OCI-LY3 (cell line): ENCODE measurements around the gene PDE9A.

Experiments
- H2AFZ ChIP-seq: fragments of 200-600, 300-600 bp; shearing (Covaris generic); 2 replicates; pipeline ENCODE4 v1.6.0; 2014; ENCODE audit warnings: antibody characterized with exemption, low read depth, low read length
- H3K27ac ChIP-seq: fragments of 200-600, 300-600 bp; sonication (generic); 2 replicates; pipeline ENCODE4 v1.5.1; 2014; ENCODE audit warnings: mild to moderate bottlenecking, low read length, moderate library complexity, mixed read lengths
- H3K27me3 ChIP-seq: fragments of 200-600, 300-600 bp; sonication (generic); 2 replicates; pipeline ENCODE4 v1.6.1; 2014; ENCODE audit warnings: low read depth, low read length, mixed read lengths
- H3K36me3 ChIP-seq: fragments of 200-600, 300-600 bp; sonication (generic); replicated peaks from 2 replicates; pipeline ENCODE3; 2014; ENCODE audit warnings: low read depth, low read length, mixed read lengths
- H3K4me1 ChIP-seq: fragments of 300-600, 200-600 bp; sonication (generic); 2 replicates; pipeline ENCODE4 v1.6.1; 2014; ENCODE audit warnings: low read length, mixed read lengths
- H3K4me2 ChIP-seq: fragments of 200-600, 300-600 bp; sonication (generic); 2 replicates; pipeline ENCODE4 v1.6.1; 2014; ENCODE audit warnings: low read length, mixed read lengths
- H3K4me3 ChIP-seq: fragments of 300-600, 200-600 bp; sonication (generic); 2 replicates; pipeline ENCODE4 v1.5.1; 2014; ENCODE audit warnings: antibody characterized with exemption, mild to moderate bottlenecking, low read length, moderate library complexity
- H3K79me2 ChIP-seq: fragments of 300-600, 200-600 bp; shearing (Covaris generic); 2 replicates; pipeline ENCODE4 v1.6.1; 2014; ENCODE audit warnings: mild to moderate bottlenecking, low read length, mixed read lengths
- H3K9ac ChIP-seq: fragments of 300-600, 200-600 bp; shearing (Covaris generic); 2 replicates; pipeline ENCODE4 v1.6.0; 2014; ENCODE audit warnings: mild to moderate bottlenecking, low read length, moderate library complexity
- H3K9me3 ChIP-seq: fragments of 200-600, 300-600 bp; shearing (Covaris generic); 2 replicates; pipeline ENCODE4 v1.6.1; 2014; ENCODE audit warnings: low read length, mixed read lengths; ENCODE audit not compliant: insufficient read depth
- H4K20me1 ChIP-seq: fragments of 200-600, 300-600 bp; sonication (generic); 2 replicates; pipeline ENCODE4 v1.6.1; 2016; ENCODE audit warnings: low read length, mixed read lengths; ENCODE audit not compliant: insufficient read depth
- EZH2phosphoT487 ChIP-seq: fragments of 200-600 bp; shearing (Covaris generic); IDR thresholded peaks from 2 replicates; pipeline ENCODE4 v1.6.1; 2018; ENCODE audit warnings: antibody characterized with exemption, mixed run types, low read depth
- TF ChIP-seq, protein P1 (sequence below): fragments of 200-600, 300-600 bp; sonication (generic); IDR thresholded peaks from 2 replicates; pipeline ENCODE4 v1.5.1; 2014; ENCODE audit warnings: antibody characterized with exemption, low read length, low read depth

The PDE9A gene

DNA sequence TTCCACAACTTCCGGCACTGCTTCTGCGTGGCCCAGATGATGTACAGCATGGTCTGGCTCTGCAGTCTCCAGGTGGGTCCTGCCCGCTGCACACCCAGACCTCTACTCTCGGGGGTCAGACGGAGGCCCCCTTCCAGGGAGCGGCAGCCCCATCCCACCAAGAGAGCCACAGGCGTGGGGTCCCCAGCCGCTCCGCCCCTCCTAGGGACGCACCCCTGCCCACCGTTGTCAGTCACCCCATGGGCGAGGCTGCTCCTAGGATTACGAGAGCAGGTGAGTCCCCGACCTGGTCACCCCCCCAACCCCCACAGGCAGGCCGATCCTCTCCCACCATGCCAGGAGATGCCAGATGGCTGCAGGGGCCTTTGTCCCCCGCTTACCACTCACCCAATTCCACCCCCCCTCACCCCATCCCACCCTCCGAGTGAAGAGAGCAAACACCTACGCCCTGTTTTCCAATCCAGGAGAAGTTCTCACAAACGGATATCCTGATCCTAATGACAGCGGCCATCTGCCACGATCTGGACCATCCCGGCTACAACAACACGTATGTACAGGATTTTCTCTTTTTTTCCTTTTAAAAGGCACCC is 107.0 kb downstream of the PDE9A start:
- Histone ChIP-seq H4K20me1 (no peaks in the 10 kb centered on the region), H3K4me3 (no peak overlapping the region), H3K79me2 (no peaks in the 10 kb centered on the region), H3K27ac (no peak overlapping the region), H3K9me3 (no peaks in the 10 kb centered on the region), H2AFZ (no peak overlapping the region), H3K9ac (no peak overlapping the region), H3K4me2 (no peak overlapping the region), H3K27me3 (0 out of 2 replicates have a peak, but pooled peaks cover 3% of the 10 kb centered on the region), H3K36me3 (no peaks in the 10 kb centered on the region), H3K4me1 (no peaks in the 10 kb centered on the region)
- TF ChIP-seq EZH2phosphoT487, result no peak
- TF ChIP-seq, protein P1, sequence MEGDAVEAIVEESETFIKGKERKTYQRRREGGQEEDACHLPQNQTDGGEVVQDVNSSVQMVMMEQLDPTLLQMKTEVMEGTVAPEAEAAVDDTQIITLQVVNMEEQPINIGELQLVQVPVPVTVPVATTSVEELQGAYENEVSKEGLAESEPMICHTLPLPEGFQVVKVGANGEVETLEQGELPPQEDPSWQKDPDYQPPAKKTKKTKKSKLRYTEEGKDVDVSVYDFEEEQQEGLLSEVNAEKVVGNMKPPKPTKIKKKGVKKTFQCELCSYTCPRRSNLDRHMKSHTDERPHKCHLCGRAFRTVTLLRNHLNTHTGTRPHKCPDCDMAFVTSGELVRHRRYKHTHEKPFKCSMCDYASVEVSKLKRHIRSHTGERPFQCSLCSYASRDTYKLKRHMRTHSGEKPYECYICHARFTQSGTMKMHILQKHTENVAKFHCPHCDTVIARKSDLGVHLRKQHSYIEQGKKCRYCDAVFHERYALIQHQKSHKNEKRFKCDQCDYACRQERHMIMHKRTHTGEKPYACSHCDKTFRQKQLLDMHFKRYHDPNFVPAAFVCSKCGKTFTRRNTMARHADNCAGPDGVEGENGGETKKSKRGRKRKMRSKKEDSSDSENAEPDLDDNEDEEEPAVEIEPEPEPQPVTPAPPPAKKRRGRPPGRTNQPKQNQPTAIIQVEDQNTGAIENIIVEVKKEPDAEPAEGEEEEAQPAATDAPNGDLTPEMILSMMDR, result no peak

DNA sequence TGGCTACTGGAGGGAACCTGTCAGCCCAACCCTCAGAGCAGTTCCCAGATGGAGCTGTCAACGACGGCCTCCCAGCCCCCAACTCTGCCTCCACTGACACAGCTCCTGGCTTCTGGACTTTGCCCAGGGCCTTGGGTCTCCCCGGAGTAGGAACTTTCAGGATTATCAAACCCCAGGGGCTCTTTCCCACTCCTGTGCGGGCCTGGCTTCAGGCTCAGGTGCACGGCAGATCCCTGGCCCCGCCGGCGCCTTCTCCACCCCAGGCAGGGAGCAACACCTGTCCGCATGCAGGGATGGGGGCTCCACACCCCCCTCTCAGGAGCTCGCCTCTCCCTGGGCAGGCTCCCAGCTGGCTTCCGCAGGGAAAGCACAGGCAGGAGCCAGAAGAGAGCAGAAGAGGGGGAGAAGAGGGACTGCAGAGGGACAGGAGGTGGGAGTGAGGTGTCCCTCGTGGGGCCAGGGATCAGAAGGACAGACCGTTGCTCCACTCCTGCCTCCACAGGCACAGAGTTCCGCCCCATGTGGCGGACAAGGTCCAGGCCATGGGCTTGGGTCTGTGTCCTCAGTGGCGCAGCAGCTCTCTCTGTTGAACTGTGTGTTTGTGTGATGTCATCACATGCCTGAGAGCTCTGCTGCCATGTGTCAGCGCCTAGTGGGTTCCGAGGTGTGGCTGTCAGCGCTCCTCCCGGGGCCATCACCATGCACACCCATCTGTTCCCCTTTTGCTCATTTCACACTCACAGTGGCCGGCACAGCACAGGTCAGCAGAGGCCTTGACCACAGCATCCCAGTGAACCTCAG is 107.7 kb downstream of the PDE9A start:
- Histone ChIP-seq H2AFZ (no peak overlapping the region), H3K4me2 (no peak overlapping the region), H3K4me3 (no peak overlapping the region), H3K9me3 (no peaks in the 10 kb centered on the region), H4K20me1 (no peaks in the 10 kb centered on the region), H3K79me2 (no peaks in the 10 kb centered on the region), H3K9ac (no peak overlapping the region), H3K36me3 (no peaks in the 10 kb centered on the region), H3K4me1 (no peaks in the 10 kb centered on the region), H3K27me3 (0 out of 2 replicates have a peak, but pooled peaks cover 3% of the 10 kb centered on the region), H3K27ac (no peak overlapping the region)
- TF ChIP-seq, protein P1, result no peak
- TF ChIP-seq EZH2phosphoT487, result no peak

DNA sequence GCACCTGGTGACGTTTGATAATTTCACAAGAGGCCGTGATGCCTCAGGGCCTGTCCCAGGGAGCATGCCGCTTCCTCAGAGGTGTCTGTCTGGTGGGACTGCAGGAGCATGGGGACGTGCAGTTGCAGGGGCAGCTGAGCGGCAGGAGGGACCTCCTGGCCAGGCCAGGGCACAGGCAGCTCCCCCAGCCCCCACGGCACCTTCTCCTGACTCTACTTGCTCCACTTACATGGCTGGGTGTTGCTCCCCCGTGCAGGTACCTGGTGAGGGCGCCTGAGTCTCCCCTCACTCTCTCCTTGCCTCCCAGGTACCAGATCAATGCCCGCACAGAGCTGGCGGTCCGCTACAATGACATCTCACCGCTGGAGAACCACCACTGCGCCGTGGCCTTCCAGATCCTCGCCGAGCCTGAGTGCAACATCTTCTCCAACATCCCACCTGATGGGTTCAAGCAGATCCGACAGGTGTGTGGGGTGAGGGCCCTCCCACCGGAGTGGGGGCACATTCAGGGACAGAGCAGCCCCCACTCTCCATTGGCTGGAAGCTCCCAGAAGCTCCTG is 108.4 kb downstream of the PDE9A start:
- no peak for TF ChIP-seq EZH2phosphoT487
- TF ChIP-seq, protein P1, result no peak
- H2AFZ ChIP-seq, result no peak overlapping the region
- H3K9ac ChIP-seq, result no peak overlapping the region
- no peaks in the 10 kb centered on the region for H4K20me1 ChIP-seq
- no peak overlapping the region for H3K4me3 ChIP-seq
- no peaks in the 10 kb centered on the region for H3K79me2 ChIP-seq
- 0 out of 2 replicates have a peak, but pooled peaks cover 3% of the 10 kb centered on the region for H3K27me3 ChIP-seq
- no peaks in the 10 kb centered on the region for H3K4me1 ChIP-seq
- H3K9me3 ChIP-seq, result no peaks in the 10 kb centered on the region
- no peak overlapping the region for H3K4me2 ChIP-seq
- no peak overlapping the region for H3K27ac ChIP-seq
- H3K36me3 ChIP-seq, result no peaks in the 10 kb centered on the region
